GM12878 (cell line): ENCODE data around the gene CRB3. TPM values are rescaled to one million over a fixed set of nuclear protein-coding genes. Genes with fewer than 3 reads are reported as not detected.
A peak's percentile ranks its signal among the peaks of the same experiment; 100 is the strongest.

ENCODE experiments used
- ATAC-seq: fragments of 200-7000 bp; cut with Tn5 transposase; 3 replicates; pipeline ENCODE4 v1.9.1; 2020; ENCODE audit warnings: mild to moderate bottlenecking, moderate library complexity
- BruUV-seq: library from RNA; stranded (reverse); fragments of 400-500 nt; replicated peaks from 2 replicates; lab custom pipeline; 2021; lab: Mats Ljungman, UMichigan
- CTCF ChIA-PET: fragments of 300-600 bp; sonication (Branson Sonifier 250); formaldehyde crosslinking; extraction: SDS; loops from one replicate; lab custom pipeline; 2021; ENCODE audit warnings: inconsistent platforms; lab: Yijun Ruan, JAX
- POLR2A ChIA-PET: fragments of 350-600 bp; formaldehyde crosslinking; extraction: SDS; loops from one replicate; lab custom pipeline; 2021; ENCODE audit warnings: inconsistent platforms; lab: Charles Lee
- RAD21 ChIA-PET: fragments of 300-600 bp; sonication (Branson Sonifier 250); formaldehyde crosslinking; loops from one replicate; lab custom pipeline; 2023; ENCODE audit warnings: antibody characterized with exemption; ENCODE audit not compliant: unreplicated experiment; lab: Charles Lee
- SMC1A ChIA-PET: fragments of 300-600 bp; sonication (Branson Sonifier 250); formaldehyde crosslinking; loops from one replicate; lab custom pipeline; 2023; ENCODE audit not compliant: unreplicated experiment, uncharacterized antibody; lab: Charles Lee
- DNase-seq: peaks from one replicate; pipeline ENCODE4 v3.0.0-alpha.2; 2011; ENCODE audit warnings: low read depth, low spot score
- FAIRE-seq: peaks from 3 replicates; lab custom pipeline; 2011; peaks lifted over from hg19 to GRCh38; lab: Jason Lieb, UNC
- H2AFZ ChIP-seq: 2 replicates; pipeline ENCODE4 v1.6.0; 2011; ENCODE audit warnings: low read depth, low read length, control low read depth; ENCODE audit not compliant: control insufficient read depth
- H3K27ac ChIP-seq: 2 replicates; pipeline ENCODE4 v1.5.1; 2011; ENCODE audit warnings: control low read depth; ENCODE audit not compliant: control insufficient read depth, insufficient read depth
- H3K27me3 ChIP-seq, 2 experiments: replicated peaks in 1 of 2; 2 replicates each; pipeline versions ENCODE4 v1.6.0 to v1.6.1; 2011; ENCODE audit warnings: low read length in 1 of 2; ENCODE audit not compliant: control insufficient read depth in 2 of 2, insufficient read depth in 2 of 2
- H3K36me3 ChIP-seq, 2 experiments: 2 replicates each; pipeline ENCODE4 v1.5.1; 2011; ENCODE audit warnings: low read length in 1 of 2; ENCODE audit not compliant: control insufficient read depth in 2 of 2, insufficient read depth in 2 of 2
- H3K4me1 ChIP-seq: 2 replicates; pipeline ENCODE4 v1.6.1; 2011; ENCODE audit warnings: mild to moderate bottlenecking, low read length, moderate library complexity, mixed read lengths; ENCODE audit not compliant: control insufficient read depth, insufficient read depth
- H3K4me2 ChIP-seq: 2 replicates; pipeline ENCODE4 v1.6.0; 2011; ENCODE audit warnings: control low read depth; ENCODE audit not compliant: control insufficient read depth, insufficient read depth
- H3K4me3 ChIP-seq: fragments of 200-600 bp; sonication (generic); 2 replicates; pipeline ENCODE4 v1.5.1; 2016
- H3K79me2 ChIP-seq: 2 replicates; pipeline ENCODE4 v1.6.0; 2011; ENCODE audit warnings: low read length; ENCODE audit not compliant: control insufficient read depth, insufficient read depth
- H3K9ac ChIP-seq: 2 replicates; pipeline ENCODE4 v1.8.0; 2011; ENCODE audit warnings: low read length, control low read depth, mixed read lengths; ENCODE audit not compliant: control insufficient read depth, insufficient read depth
- H3K9me3 ChIP-seq: replicated peaks from 3 replicates; pipeline ENCODE4 v1.5.1; 2011; ENCODE audit warnings: mild to moderate bottlenecking, low read length; ENCODE audit not compliant: control insufficient read depth, insufficient read depth
- H4K20me1 ChIP-seq: 2 replicates; pipeline ENCODE4 v1.6.0; 2011; ENCODE audit not compliant: control insufficient read depth, insufficient read depth
- ASH2L ChIP-seq: fragments of 300-600, 200-600 bp; sonication (generic); IDR thresholded peaks from 2 replicates; pipeline ENCODE4 v1.6.1; 2017; ENCODE audit warnings: low read depth, mild to moderate bottlenecking, borderline replicate concordance
- GABPA ChIP-seq: IDR thresholded peaks from 2 replicates; pipeline ENCODE4 v1.6.1; 2014; ENCODE audit warnings: antibody characterized with exemption, low read depth, mild to moderate bottlenecking, inconsistent platforms
- WGBS: methylation state at CpG from one replicate; pipeline ENCODE4 v1.1.6; 2016; ENCODE audit warnings: low lambda C conversion rate; ENCODE audit not compliant: insufficient replicate concordance, insufficient coverage; ENCODE audit errors: missing lambda C conversion rate; 5-methylcytosine and 5-hydroxymethylcytosine counted together
- in situ Hi-C: fragments of 300-500 bp; cut with MboI; formaldehyde crosslinking; loops from 9 replicates; pipeline ENCODE4 v1.14.3; 2018; ENCODE audit warnings: mixed read lengths
- intact Hi-C: fragments of 100-400 bp; cut with micrococcal nuclease; formaldehyde crosslinking; loops from one replicate; pipeline ENCODE4 v1.14.2; 2022; ENCODE audit not compliant: unreplicated experiment
- polyA plus RNA-seq, 11 experiments: library from polyadenylated mRNA; depleted of rRNA in 4 of 11; unstranded in 6 of 11; stranded (reverse) in 5 of 11; fragments of >200 nt; fragmentation: Nextera tagmentation in 4 of 11; fragmentation: Illumina TruSeq in 1 of 11; extraction: Ambion mirVana in 4 of 11; extraction: Trizol in 1 of 11; gene quantifications; 1 replicate in 1 of 11; 2 replicates in 10 of 11; pipeline versions ENCODE4 v1.2.1 to v1.2.3, GENCODE V29; 2011 to 2016; ENCODE audit warnings: inconsistent platforms in 2 of 11, missing spikeins in 2 of 11, low read depth in 1 of 11
- total RNA-seq, 4 experiments: library from RNA; depleted of rRNA in 3 of 4; stranded (reverse); fragments of >200 nt in 3 of 4; fragmentation: Illumina TruSeq in 1 of 4; extraction: Trizol in 1 of 4; gene quantifications; 2 replicates each; pipeline versions ENCODE4 v1.2.1 to v1.2.3, GENCODE V29; 2013 to 2021

Gene CRB3
- total and polyA plus RNA-seq, 10 of the 15 experiments (the other 5 are each of a cell fraction or from before 2014, with no cell fraction given), result 0.11 to 1.9 (median 0.98) TPM; not detected in 1

GRCh38 chr19:6480848-6481415 lies 16.9 kb downstream of the CRB3 start:
- intact Hi-C loops, result no loop called here
- Histone ChIP-seq H3K36me3 (peaks cover 4 to 11% of the 10 kb centered on the region in 2 experiments; a peak in 3 of 4 replicates), H3K4me3 (peak overlapping the region; percentile 69), H3K4me2 (peak overlapping the region; percentile 89), H4K20me1 (no peaks in the 10 kb centered on the region), H3K79me2 (peaks cover 16% of the 10 kb centered on the region), H3K9me3 (no peaks in the 10 kb centered on the region; the same call in 2 of the 3 replicates), H3K4me1 (peaks cover 10% of the 10 kb centered on the region), H2AFZ (peak overlapping the region; percentile 82), H3K27ac (peak overlapping the region; percentile 93), H3K9ac (peak overlapping the region; percentile 99), H3K27me3 (no peaks in the 10 kb centered on the region)
- TF ChIP-seq ASH2L, result no peak
- TF ChIP-seq GABPA, result no peak
- RAD21 ChIA-PET, result interaction anchor here (0.6 to 2.4 kb wide), 16 partner anchors 9 to 382 kb away, joined by 3 to 20 read pairs (median 4); partner anchors contain the start of genes ALKBH7, CLPP, GPR108 and SLC25A23
- in situ Hi-C loops, result no loop called here
- BruUV-seq, result no TSS peak
- CTCF ChIA-PET, result interaction anchor here (0.7 to 3.4 kb wide), 22 partner anchors 10 to 382 kb away, joined by 3 to 26 read pairs (median 4); partner anchors contain the start of genes ALKBH7, KHSRP, SLC25A23 and TUBB4A
- POLR2A ChIA-PET, result interaction anchor here (0.5 to 1.9 kb wide), 16 partner anchors 8 to 180 kb away, joined by 3 to 10 read pairs (median 4); partner anchors contain the start of genes ALKBH7, KHSRP and SLC25A23
- DNase-seq (no peak), ATAC-seq (peak; percentile 48), FAIRE-seq (peak; percentile 85)
- 12% methylated on average over 10 of the region's 10 CpGs for WGBS
- SMC1A ChIA-PET, result interaction anchor here (0.6 to 2.1 kb wide), 12 partner anchors 8 to 354 kb away, joined by 3 to 5 read pairs (median 3); partner anchors contain the start of genes ALKBH7 and GTF2F1
